Inflammatory macrophage treated with lipopolysaccharide for 4 hours (primary cell): ENCODE measurements around the gene NPFF.

Experiments
- DNase-seq: peaks from one replicate; pipeline ENCODE4 v3.0.0-alpha.2; 2020

NPFF gene

GRCh38 chr12:53513712-53514410, 6.6 kb upstream of the NPFF start:
- DNase-seq, result no peak

- no peak for DNase-seq
These were observed 3.0 kb upstream of the NPFF start for GRCh38 chr12:53510181-53510812.

GRCh38 chr12:53508534-53509170, 1.4 kb upstream of the NPFF start:
- peak; percentile 82 for DNase-seq

- no peak for DNase-seq
These were observed 260 bp upstream of the NPFF start for GRCh38 chr12:53507603-53507885.

- DNase-seq, result no peak
These were observed 866 bp downstream of the NPFF start for GRCh38 chr12:53506450-53506785.

GRCh38 chr12:53505555-53506449, 1.5 kb downstream of the NPFF start:
- DNase-seq, result no peak

GRCh38 chr12:53505086-53505485, 2.2 kb downstream of the NPFF start:
- DNase-seq, result peak; percentile 11

- no peak for DNase-seq
These were observed 3.0 kb downstream of the NPFF start for GRCh38 chr12:53504004-53504920.

- no peak for DNase-seq
These were observed 4.1 kb downstream of the NPFF start for GRCh38 chr12:53502983-53503728.

- DNase-seq, result no peak
These were observed 5.0 kb downstream of the NPFF start for GRCh38 chr12:53502331-53502730.

GRCh38 chr12:53501615-53502181, 5.6 kb downstream of the NPFF start:
- no peak for DNase-seq

- peak; percentile 100 for DNase-seq
These were observed 6.3 kb downstream of the NPFF start, which contains the start of gene TARBP2 for GRCh38 chr12:53500776-53501614. Gene TARBP2 (plus strand): TSS chr12:53501283. CDS start chr12:53501409, 126 bp downstream.

GRCh38 chr12:53500142-53500775, 7.0 kb downstream of the NPFF start:
- DNase-seq, result peak; percentile 83

GRCh38 chr12:53499266-53500141, 7.8 kb downstream of the NPFF start, which contains the start of gene MAP3K12:
Gene MAP3K12 (minus strand): TSS chr12:53499458. CDS start chr12:53487391, 12,067 bp downstream.
- DNase-seq, result peak; percentile 33

GRCh38 chr12:53498235-53498630, 9.1 kb downstream of the NPFF start:
- DNase-seq, result no peak

GRCh38 chr12:53497461-53497860, 9.8 kb downstream of the NPFF start:
- no peak for DNase-seq

- DNase-seq, result no peak
These were observed 10.6 kb downstream of the NPFF start for GRCh38 chr12:53496752-53497032.

- peak; percentile 48 for DNase-seq
These were observed 11.2 kb downstream of the NPFF start for GRCh38 chr12:53495903-53496751.
